GM18861 (cell line): Measurements from ENCODE around the gene PSMA8.
"Not testable (repeated sequence)": the region's sequence is repeated elsewhere in the genome, so short reads cannot be mapped to it uniquely, and the experiment has no call there.

Experiments
- ATAC-seq: cut with Tn5 transposase; IDR thresholded peaks from one replicate; pipeline ENCODE4 v1.9.1; 2021; ENCODE audit not compliant: unreplicated experiment

Gene PSMA8

GRCh38 chr18:26133652-26134051 is at the start of gene PSMA8:
TSS of gene PSMA8 (plus strand) at chr18:26133869. CDS start at chr18:26133966, 97 bp downstream.
- no peak for ATAC-seq

- no peak for ATAC-seq
Measured at GRCh38 chr18:26085056-26085455, 48.6 kb upstream of the PSMA8 start.

GRCh38 chr18:26086959-26087358 is 46.7 kb upstream of the PSMA8 start:
- no peak for ATAC-seq

GRCh38 chr18:26088487-26088886 is 45.2 kb upstream of the PSMA8 start:
- ATAC-seq: no peak

GRCh38 chr18:26089293-26090129 is 44.2 kb upstream of the PSMA8 start:
- ATAC-seq: no peak

- peak; percentile 69 for ATAC-seq
Measured at GRCh38 chr18:26090130-26091046, 43.3 kb upstream of the PSMA8 start, which contains the start of gene SS18. TSS of gene SS18 (minus strand) at chr18:26090613. CDS start at chr18:26090569, 44 bp downstream.

GRCh38 chr18:26091047-26091630 is 42.5 kb upstream of the PSMA8 start:
- ATAC-seq: peak; percentile 31

- no peak for ATAC-seq
Measured at GRCh38 chr18:26096852-26097251, 36.8 kb upstream of the PSMA8 start.

GRCh38 chr18:26097563-26097962 is 36.1 kb upstream of the PSMA8 start:
- ATAC-seq: no peak

- no peak for ATAC-seq
Measured at GRCh38 chr18:26103579-26103978, 30.1 kb upstream of the PSMA8 start.

GRCh38 chr18:26104035-26104434 is 29.6 kb upstream of the PSMA8 start:
- no peak for ATAC-seq

- no peak for ATAC-seq
Measured at GRCh38 chr18:26119246-26119645, 14.4 kb upstream of the PSMA8 start.

- no peak for ATAC-seq
Measured at GRCh38 chr18:26121476-26121875, 12.2 kb upstream of the PSMA8 start.

- not testable (repeated sequence) for ATAC-seq
Measured at GRCh38 chr18:26121994-26122393, 11.7 kb upstream of the PSMA8 start.

- ATAC-seq: no peak
Measured at GRCh38 chr18:26127786-26128185, 5.9 kb upstream of the PSMA8 start.

- not testable (repeated sequence) for ATAC-seq
Measured at GRCh38 chr18:26128192-26128591, 5.5 kb upstream of the PSMA8 start.

- ATAC-seq: no peak
Measured at GRCh38 chr18:26134107-26134506, 438 bp downstream of the PSMA8 start.

- ATAC-seq: no peak
Measured at GRCh38 chr18:26135548-26135947, 1.9 kb downstream of the PSMA8 start.

GRCh38 chr18:26157326-26157725 is 23.7 kb downstream of the PSMA8 start:
- ATAC-seq: no peak

- no peak for ATAC-seq
Measured at GRCh38 chr18:26159353-26159752, 25.7 kb downstream of the PSMA8 start.

GRCh38 chr18:26164571-26164970 is 30.9 kb downstream of the PSMA8 start:
- ATAC-seq: no peak
